GM19468 (cell line): ENCODE results near the gene MAMSTR.
A peak's percentile ranks its signal among the peaks of the same experiment; 100 is the strongest.

Source experiments
- ATAC-seq: cut with Tn5 transposase; IDR thresholded peaks from one replicate; pipeline ENCODE4 v1.9.1; 2021; ENCODE audit warnings: mild to moderate bottlenecking, moderate library complexity, moderate number of reproducible peaks; ENCODE audit not compliant: unreplicated experiment; ENCODE audit errors: extremely low read depth

MAMSTR gene

DNA sequence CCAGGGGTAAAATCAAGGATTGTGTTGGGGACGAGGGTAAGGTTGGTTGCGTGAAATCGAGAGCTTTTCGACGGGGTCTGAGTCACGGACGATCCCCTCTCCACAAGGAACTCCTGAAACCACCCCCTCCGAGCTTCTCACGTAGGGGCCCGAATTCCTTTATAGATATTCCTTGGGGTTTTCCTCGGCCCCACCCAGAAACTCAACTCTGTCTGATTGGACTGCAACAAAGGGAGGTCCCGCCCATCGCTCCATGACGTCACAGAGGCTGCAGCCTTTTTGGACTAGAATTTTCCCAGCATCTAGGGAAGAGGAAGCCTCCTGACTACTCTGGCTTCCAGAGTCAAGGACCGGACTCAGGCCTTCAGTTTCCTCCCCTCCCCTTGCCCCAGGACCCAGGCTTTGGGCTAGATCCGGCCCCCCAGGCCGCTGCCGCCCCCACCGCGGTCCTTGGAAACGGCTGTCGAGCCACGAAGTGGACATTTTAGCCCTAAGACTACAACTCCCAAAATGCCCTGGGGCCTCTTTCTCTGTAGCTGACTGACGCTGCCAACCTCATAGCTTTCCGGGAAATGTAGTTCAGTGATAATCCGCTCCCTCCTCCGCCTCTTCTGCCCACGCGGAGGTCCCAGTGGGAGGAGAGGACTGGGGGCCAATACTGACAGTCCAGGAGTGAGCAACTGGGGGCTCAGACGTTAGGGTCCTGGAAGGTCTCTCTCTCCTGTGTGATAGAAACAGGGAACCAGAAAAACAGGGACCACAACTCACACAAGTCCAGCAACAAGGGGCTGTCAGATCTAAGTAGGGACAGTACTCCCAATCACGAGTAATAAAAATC is 27.4 kb upstream of the MAMSTR start, which contains the start of gene IZUMO1:
Gene IZUMO1 (minus strand): TSS at position 172 of the 838 bp plus-strand sequence. CDS start 1,050 bp downstream, outside the sequence.
- ATAC-seq: no peak

- ATAC-seq: no peak
Observed at GRCh38 chr19:48746110-48746509, 26.6 kb upstream of the MAMSTR start.

DNA sequence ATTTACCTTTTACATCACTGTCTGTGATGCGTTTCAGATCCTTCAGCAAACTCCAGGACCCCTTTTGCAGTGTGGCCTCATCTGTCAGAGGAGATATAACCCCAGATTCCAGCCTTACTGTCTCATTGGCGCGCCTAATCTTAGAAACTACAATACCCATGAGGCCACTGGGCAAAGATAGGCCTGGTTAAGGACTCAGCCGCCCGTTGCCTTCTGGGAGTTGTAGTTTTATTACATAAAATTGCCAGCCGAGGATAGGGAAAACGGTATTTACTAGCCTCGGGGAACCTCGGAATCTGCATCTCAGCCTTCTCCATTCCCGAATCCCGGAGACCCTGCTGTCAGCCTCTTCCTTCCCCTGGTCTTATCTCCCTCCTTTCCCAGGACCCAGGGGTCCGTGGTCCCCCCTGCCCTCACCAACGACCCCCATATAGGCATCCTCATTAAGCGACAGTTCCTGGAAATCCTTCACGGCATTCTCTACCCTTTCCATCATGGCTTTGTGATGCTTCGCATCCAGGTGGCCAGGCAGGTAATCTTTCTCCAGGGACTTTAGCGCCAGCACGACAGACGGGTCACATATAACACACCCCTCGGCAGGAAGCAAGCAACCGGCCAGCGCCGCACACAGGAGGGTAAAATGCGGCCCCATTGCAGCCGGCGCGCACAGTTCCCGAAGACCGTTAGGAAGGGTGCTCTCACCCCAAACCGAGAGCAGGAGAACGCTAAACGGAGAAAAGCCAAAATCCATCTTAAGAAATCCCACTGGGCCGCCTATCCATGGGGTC is 25.9 kb upstream of the MAMSTR start:
- no peak for ATAC-seq

GRCh38 chr19:48742096-48742495 is 22.6 kb upstream of the MAMSTR start:
- ATAC-seq: no peak

DNA sequence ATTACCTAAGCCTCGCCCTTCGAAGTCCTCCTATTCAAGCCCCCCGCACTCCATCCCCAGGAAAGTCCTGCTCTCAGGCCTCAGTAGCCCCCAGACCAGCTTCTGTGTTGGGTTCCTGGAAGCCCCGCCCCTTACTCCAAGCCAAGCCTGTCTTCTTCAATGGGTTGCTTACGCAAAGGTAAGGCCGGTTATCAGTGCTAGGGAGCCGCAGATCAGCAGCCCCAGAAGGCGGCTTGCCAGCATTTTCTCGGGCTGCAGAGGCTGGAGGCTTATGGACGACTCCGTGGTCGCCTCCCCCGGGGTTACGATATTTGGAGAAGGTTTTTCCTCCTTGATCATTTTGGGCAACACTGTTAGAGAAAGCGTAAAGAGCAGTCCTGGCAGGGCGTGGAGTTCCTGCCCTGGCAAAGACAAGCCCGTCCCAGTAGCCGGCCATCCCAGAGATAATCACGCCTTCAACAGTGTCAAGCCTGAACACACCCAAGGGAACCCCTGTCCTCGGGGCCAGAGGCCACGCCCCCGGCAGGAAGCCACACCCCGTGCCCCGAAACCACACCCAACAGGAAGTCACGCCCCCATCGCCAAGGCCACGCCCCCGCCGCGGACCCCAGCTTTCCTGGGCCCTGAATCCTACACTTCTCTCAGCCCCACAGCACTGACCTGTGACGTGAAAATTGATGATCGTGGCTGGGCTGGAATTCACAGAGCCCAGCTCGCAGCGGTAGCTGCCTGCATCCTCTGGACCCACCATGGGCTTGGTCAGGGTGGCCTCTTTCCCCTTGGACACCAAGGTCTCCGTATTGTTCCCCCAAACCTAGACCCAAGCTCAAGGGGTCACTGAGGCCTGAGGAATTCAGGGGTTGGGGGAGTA is 21.8 kb upstream of the MAMSTR start:
- no peak for ATAC-seq

DNA sequence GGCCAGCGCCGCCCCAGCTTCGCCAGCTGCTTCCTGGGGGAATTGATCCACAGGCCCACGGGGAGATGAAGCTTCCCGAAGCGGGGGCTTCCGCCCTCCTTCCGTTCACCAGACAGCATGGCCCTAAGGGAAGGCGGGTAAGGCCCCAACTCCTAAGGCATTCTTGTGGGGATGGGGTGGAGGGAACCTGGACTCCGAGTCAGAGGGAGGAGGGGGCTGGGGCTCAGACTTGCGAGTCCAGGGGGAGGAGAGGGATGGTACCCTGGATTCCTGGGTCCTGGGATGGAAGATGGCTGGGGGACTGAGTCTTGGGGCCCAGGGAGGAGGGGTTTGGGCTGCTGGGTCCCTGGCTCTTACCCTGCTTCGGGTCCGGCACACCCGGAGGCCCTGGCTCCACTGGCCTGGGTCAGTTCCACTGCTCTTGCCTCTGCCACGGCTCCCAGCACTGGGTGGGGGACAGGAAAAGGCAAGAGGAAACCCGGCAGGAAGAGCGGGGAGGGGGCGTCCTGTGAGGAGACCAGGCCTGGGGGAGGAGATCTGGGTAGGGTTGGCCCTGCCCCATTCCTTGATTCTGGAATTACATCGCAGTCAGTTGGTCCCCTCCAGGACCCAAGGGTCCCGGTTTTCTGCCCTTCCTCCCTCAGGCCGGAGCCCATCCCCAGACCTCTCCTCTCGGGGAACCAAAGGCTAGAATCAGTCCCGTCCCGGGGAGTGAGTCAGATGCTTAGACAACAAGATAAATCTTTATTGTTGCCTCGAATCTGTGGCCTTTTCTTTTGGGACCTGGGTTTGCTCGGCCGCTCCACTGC is 20.8 kb upstream of the MAMSTR start, which contains the start of gene RASIP1:
Gene RASIP1 (minus strand): TSS at position 447 of the 809 bp plus-strand sequence. CDS start 328 bp downstream, at position 119.
- ATAC-seq: no peak

DNA sequence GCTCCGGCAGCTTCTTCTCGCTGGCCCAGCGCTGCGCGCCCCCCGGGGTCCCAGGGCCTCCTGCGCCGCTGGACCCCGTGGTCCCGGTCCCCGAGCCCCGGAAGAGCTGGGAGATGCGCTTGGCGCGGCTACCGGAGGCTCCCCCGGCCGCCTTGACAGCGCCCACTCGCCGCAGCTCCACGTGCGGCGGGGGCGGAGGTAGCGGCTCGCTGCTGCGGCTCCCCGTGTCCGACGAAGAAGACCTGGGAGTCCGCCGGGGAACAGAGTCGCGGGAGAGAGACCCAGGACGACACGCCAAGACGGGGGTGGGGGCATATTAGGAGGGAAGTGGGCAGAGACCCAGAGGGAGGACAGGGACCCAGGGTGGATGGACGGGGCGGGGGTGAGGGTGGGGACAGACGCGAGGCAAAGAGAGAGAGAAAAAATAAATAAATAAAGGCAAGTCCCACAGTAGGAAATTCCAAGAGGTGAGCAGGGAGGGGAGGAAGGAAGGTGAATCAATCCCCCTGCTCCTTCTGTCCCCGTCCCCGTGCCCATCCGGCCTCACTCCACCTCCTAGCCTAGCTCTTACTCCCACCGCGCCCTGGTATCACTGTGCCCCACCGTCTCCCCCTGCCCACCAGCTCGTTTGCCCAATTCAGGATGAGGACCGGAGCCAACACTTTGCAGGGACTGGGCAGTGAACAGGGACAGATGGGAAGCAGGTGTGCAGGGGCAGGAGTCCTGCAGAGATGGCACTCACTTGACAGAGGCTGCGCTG is 20.1 kb upstream of the MAMSTR start:
- no peak for ATAC-seq

GRCh38 chr19:48738557-48739403 is 19.3 kb upstream of the MAMSTR start:
- peak; percentile 19 for ATAC-seq

DNA sequence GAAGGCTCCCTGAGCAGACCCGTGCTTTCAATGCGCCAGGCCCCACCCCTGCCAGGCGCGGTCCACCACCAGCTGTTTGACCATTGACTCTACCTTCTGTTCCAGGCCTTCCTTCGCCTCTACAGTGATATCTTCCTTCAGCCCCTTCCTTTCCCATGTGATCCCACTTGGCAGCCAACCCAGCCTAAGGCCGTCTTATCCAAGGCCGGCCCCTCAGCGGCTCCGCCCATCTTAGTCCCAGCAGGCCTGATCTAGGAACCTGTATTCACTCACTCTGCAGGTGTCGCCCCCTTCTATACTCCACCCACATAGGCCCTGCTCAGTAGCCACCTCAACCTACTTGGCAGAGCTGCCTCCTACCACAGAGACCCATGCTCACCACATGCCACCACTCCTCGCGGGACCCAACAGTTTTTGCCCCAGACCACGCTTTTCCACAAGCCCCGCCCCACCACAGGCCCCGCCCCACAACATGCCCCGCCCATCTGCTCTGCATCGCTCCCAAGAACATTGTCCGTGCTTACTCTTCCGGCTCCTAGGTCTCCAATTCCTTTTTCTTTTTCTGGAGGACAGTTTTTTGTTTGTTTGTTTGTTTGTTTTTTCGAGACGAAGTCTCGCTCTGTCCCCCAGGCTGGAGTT is 18.0 kb upstream of the MAMSTR start:
- no peak for ATAC-seq

- no peak for ATAC-seq
Observed at GRCh38 chr19:48735031-48735615, 15.6 kb upstream of the MAMSTR start.

DNA sequence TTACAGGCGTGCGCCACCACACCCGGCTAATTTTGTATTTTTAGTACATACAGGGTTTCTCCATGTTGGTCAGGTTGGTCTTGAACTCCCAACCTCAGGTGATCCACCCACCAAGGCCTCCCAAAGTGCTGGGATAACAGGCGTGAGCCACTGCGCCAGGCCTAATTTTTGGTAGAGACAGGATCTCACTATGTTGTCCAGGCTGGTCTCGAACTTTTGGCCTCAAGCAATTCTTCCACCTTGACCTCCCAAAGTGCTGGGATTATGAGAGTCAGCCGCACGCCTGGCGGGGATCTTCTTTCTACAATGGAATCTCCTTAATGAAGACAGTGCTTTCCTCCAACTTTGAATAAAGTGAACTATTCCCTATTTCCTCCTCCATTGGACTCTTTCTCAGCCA is 15.1 kb upstream of the MAMSTR start:
- no peak for ATAC-seq

DNA sequence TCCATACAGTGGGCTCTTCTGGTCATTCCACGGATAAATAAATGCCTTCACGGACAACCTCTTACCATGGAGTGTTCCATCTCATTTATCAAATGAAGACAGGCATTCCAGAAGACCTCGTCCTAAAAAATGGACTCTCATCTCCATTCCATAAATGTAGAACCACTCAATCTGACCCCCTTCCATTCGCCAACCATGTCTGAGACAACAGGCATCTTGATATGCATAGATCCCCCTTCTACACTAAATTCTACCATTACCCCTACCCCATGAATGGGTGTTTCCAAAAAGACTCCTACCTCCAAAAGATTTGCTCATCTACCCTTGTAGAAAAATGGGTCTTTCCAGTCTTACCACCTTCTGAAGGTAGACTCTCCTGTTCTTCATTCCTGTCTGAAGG is 11.9 kb upstream of the MAMSTR start:
- ATAC-seq: no peak

DNA sequence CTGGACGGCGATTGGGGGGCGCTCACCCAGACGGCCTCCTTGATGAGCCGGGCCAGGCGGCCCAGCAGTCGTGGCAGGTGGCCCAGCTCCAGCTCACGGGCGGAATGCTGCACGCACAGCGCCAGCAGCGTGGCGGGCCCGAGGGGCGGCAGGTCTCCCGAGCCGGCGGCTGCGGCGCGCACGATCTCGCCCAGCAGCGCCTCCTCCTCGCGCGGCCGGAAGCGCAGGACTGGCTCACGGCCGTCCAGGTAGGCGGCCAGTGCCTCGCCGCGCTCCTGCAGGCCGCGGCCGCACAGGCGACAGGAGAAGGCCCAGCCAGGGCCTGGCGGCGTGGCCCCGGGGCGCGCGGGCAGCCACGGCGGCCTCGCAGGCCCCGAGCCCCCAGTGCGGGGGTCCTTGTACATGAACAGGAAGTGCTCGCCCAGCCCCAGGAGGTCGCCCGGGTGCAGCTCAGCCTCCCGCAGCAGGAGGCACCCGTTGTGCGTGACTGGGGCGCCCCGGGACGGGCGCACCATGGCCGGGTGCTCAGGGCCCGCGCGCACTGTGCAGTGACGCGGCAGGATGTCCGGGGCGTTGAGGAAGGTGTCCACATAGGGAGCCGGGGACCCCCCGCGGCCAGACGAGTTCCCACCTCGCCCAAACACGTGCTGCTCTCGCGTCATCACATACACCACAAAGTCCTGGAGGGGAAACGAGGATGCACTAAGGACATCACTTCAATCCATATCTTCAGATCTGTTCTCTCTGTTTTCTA is 9.6 kb upstream of the MAMSTR start:
- ATAC-seq: no peak

- no peak for ATAC-seq
Observed at GRCh38 chr19:48726556-48726955, 7.0 kb upstream of the MAMSTR start.

DNA sequence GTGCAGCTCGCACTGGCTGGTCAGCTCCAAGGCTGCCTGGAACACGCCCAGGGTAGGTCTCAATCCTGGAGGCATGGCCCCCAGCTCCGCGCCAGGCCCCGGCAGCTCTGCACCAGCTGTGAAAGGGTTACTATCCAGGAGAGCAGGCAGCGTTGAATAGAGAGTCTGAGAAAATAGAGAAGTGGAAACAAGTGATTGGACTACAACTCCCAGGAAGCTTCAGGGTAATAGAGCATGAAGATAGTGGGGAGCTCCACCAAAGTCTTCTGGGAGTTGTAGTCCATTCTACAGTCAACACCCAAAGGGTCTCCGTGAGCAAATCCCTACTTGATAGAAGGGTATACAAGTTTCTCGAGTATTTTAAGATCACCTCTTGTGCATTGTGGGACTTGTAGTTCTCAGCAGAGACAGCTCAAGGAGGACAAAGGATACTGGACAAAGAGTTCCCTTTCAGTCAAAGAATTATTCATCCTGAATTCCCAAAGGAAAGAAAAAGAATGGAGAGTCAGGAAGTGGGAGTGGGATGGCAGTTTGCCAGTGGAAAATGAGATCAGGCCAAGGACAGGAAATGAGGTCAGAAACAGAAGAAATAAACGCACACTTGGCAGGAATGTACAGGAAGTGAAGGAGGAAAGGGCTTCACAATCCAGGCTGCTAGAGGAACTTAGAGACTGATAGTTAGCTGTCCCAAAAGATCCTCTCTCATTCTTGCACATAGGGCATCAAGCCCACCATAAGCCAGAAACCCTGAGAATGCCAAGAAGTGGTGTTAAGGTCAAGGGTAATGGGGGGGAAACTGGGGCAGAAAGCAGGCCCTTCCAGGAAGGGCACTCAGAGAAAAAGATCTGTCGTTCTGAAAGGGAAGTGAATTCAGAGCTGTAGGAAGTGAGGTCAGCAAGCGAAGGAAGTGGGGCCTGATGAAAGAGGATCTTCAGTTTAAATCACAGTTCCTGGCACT is 5.5 kb upstream of the MAMSTR start:
- ATAC-seq: no peak
